Lung (tissue), 12 donors: ENCODE results near the gene PHF2. TPM values are rescaled to one million over a fixed set of nuclear protein-coding genes. Genes with fewer than 3 reads are reported as not detected.

Experiments
- ATAC-seq: fragments of 200-7000 bp; cut with Tn5 transposase; one replicate; pipeline ENCODE4 v1.9.1; 2020; ENCODE audit warnings: moderate number of reproducible peaks; ENCODE audit not compliant: insufficient read depth, low FRiP score
- DNase-seq, 3 donors: peaks; one replicate each; pipeline ENCODE4 v3.0.0-alpha.2; 2013 to 2017
- H3K27ac ChIP-seq, 2 donors: one replicate each; pipeline ENCODE4 v1.5.1; 2013; ENCODE audit warnings: mild to moderate bottlenecking in 2 of 2, moderate library complexity in 2 of 2, control low read depth in 1 of 2, inconsistent platforms in 1 of 2, low read depth in 1 of 2, low read length in 1 of 2
- H3K27me3 ChIP-seq, 3 donors: one replicate each; pipeline ENCODE4 v1.5.1; 2013; ENCODE audit warnings: low read length in 2 of 3; ENCODE audit not compliant: control insufficient read depth in 3 of 3, insufficient read depth in 3 of 3
- H3K36me3 ChIP-seq, 4 donors: one replicate each; pipeline ENCODE4 v1.5.1; 2013; ENCODE audit warnings: low read length in 4 of 4, mild to moderate bottlenecking in 1 of 4, moderate library complexity in 1 of 4; ENCODE audit not compliant: control insufficient read depth in 4 of 4, insufficient read depth in 4 of 4
- H3K4me1 ChIP-seq, 5 donors: one replicate each; pipeline ENCODE4 v1.5.1; 2013; ENCODE audit warnings: low read length in 5 of 5, mild to moderate bottlenecking in 2 of 5, moderate library complexity in 1 of 5; ENCODE audit not compliant: control insufficient read depth in 5 of 5, insufficient read depth in 5 of 5
- H3K4me3 ChIP-seq: one replicate; pipeline ENCODE4 v1.5.1; 2013; ENCODE audit warnings: mild to moderate bottlenecking, control low read depth, moderate library complexity
- H3K9ac ChIP-seq, 2 donors: one replicate each; pipeline ENCODE4 v1.5.1; 2013; ENCODE audit warnings: low read length in 2 of 2, control low read depth in 1 of 2; ENCODE audit not compliant: insufficient read depth in 1 of 2
- H3K9me3 ChIP-seq, 4 donors: one replicate each; pipeline ENCODE4 v1.5.1; 2013; ENCODE audit warnings: low read length in 3 of 4, mild to moderate bottlenecking in 1 of 4, moderate library complexity in 1 of 4; ENCODE audit not compliant: control insufficient read depth in 4 of 4, insufficient read depth in 3 of 4
- WGBS, 2 donors: extraction: QIAGEN DNeasy Blood & Tissue Kit; methylation state at CpG; one replicate each; pipeline ENCODE4 v1.1.7; 2013; 5-methylcytosine and 5-hydroxymethylcytosine counted together
- polyA plus RNA-seq, 2 donors: library from polyadenylated mRNA; stranded (reverse); fragments of 200-250 nt; gene quantifications; one replicate each; pipeline ENCODE4 v1.2.1, GENCODE V29; 2013
- total RNA-seq, 2 donors: library from RNA; depleted of rRNA in 1 of 2; stranded (reverse); fragments of >200 nt in 1 of 2; gene quantifications; one replicate each; pipeline ENCODE4 v1.2.1, GENCODE V29; 2014 to 2021
- TF ChIP-seq, protein P1 (sequence below): IDR thresholded peaks from 2 replicates; pipeline ENCODE4 v1.5.1; 2012; ENCODE audit warnings: mild to moderate bottlenecking; ENCODE audit errors: control extremely low read depth, extremely low read depth
- donor health status: control.
- donor health status: control.
- donor health status: Bipolar disorder and iron deficiency.
- donor health status: healthy.
- donor health status: DM: yes; HTN: yes; CAD: no.

The PHF2 gene
- total and polyA plus RNA-seq, 4 donors, result 20.1 to 33.6 (median 30.2) TPM

- TF ChIP-seq, protein P1, sequence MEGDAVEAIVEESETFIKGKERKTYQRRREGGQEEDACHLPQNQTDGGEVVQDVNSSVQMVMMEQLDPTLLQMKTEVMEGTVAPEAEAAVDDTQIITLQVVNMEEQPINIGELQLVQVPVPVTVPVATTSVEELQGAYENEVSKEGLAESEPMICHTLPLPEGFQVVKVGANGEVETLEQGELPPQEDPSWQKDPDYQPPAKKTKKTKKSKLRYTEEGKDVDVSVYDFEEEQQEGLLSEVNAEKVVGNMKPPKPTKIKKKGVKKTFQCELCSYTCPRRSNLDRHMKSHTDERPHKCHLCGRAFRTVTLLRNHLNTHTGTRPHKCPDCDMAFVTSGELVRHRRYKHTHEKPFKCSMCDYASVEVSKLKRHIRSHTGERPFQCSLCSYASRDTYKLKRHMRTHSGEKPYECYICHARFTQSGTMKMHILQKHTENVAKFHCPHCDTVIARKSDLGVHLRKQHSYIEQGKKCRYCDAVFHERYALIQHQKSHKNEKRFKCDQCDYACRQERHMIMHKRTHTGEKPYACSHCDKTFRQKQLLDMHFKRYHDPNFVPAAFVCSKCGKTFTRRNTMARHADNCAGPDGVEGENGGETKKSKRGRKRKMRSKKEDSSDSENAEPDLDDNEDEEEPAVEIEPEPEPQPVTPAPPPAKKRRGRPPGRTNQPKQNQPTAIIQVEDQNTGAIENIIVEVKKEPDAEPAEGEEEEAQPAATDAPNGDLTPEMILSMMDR, result no peak
- Histone ChIP-seq H3K9ac (no peak overlapping the region), H3K36me3 (peaks cover 5 to 55% (median 13%) of the 10 kb centered on the region in 4 donors), H3K27ac (no peak overlapping the region), H3K9me3 (peaks cover 0 to 4% (median 0%) of the 10 kb centered on the region in 4 donors), H3K4me1 (peaks cover 0 to 2% (median 0%) of the 10 kb centered on the region in 5 donors), H3K27me3 (no peaks in the 10 kb centered on the region), H3K4me3 (no peak overlapping the region)
- DNase-seq, result peak; percentile 34 to 63 (median 57)
- 84 to 87% methylated on average over 16 of the region's 16 CpGs for WGBS, 2 donors
- ATAC-seq, result no peak
Observed at GRCh38 chr9:93673021-93673838, 96.8 kb downstream of the PHF2 start.

DNA sequence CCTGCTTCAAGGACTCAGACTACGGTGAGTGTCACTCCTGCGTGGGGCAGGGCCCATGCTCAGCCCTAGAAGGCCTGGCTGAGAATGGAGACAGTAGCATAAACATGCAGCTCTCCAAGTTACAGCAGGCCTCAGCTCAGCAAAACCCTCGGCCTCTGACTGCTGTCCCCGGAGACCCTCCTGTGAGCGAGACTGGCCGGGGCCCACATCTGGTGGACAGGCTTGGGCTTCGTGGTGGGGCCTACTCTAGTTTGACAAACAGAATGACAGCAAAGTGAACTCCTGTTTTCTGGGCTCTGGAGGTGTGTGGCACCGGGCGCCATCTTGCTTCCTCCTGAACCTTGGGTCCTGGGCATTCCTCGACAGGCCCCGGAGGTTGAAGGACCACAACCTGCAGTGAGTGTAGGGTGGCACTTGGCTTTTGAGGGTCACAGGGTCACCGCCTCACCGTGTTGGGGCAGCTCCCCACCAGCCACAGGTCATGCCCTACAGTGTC lies 97.5 kb downstream of the PHF2 start:
- DNase-seq (peak in 2 of 3 donors; percentile 14 to 16), ATAC-seq (no peak)
- WGBS, 2 donors, result 91 to 95% methylated on average over 13 of the region's 13 CpGs
- TF ChIP-seq, protein P1, result no peak
- Histone ChIP-seq H3K4me1 (peaks cover 0 to 2% (median 0%) of the 10 kb centered on the region in 5 donors), H3K27me3 (no peaks in the 10 kb centered on the region), H3K9ac (no peak overlapping the region), H3K4me3 (no peak overlapping the region), H3K36me3 (peaks cover 5 to 56% (median 13%) of the 10 kb centered on the region in 4 donors), H3K27ac (no peak overlapping the region), H3K9me3 (peaks cover 0 to 4% (median 0%) of the 10 kb centered on the region in 4 donors)

GRCh38 chr9:93674580-93675335 lies 98.4 kb downstream of the PHF2 start:
- Histone ChIP-seq H3K4me3 (no peak overlapping the region), H3K9ac (no peak overlapping the region), H3K27me3 (no peaks in the 10 kb centered on the region), H3K4me1 (peaks cover 0 to 2% (median 0%) of the 10 kb centered on the region in 5 donors), H3K9me3 (peaks cover 0 to 4% (median 0%) of the 10 kb centered on the region in 4 donors), H3K36me3 (peaks cover 5 to 56% (median 13%) of the 10 kb centered on the region in 4 donors), H3K27ac (no peak overlapping the region)
- ATAC-seq (no peak), DNase-seq (peak in 1 of 3 donors; percentile 12)
- WGBS, 2 donors, result 94 to 95% methylated on average over 14 of the region's 14 CpGs
- TF ChIP-seq, protein P1, result no peak
